GM12878 (cell line): ENCODE measurements around the gene FNDC11. TPM values are rescaled to one million over a fixed set of nuclear protein-coding genes. Genes with fewer than 3 reads are reported as not detected.
"Not testable (repeated sequence)": the region's sequence is repeated elsewhere in the genome, so short reads cannot be mapped to it uniquely, and the experiment has no call there.

Experiments used
- ATAC-seq: fragments of 200-7000 bp; cut with Tn5 transposase; 3 replicates; pipeline ENCODE4 v1.9.1; 2020; ENCODE audit warnings: mild to moderate bottlenecking, moderate library complexity
- BruUV-seq: library from RNA; stranded (reverse); fragments of 400-500 nt; replicated peaks from 2 replicates; lab custom pipeline; 2021; lab: Mats Ljungman, UMichigan
- CTCF ChIA-PET: fragments of 300-600 bp; sonication (Branson Sonifier 250); formaldehyde crosslinking; extraction: SDS; loops from one replicate; lab custom pipeline; 2021; ENCODE audit warnings: inconsistent platforms; lab: Yijun Ruan, JAX
- POLR2A ChIA-PET: fragments of 350-600 bp; formaldehyde crosslinking; extraction: SDS; loops from one replicate; lab custom pipeline; 2021; ENCODE audit warnings: inconsistent platforms; lab: Charles Lee
- RAD21 ChIA-PET: fragments of 300-600 bp; sonication (Branson Sonifier 250); formaldehyde crosslinking; loops from one replicate; lab custom pipeline; 2023; ENCODE audit warnings: antibody characterized with exemption; ENCODE audit not compliant: unreplicated experiment; lab: Charles Lee
- SMC1A ChIA-PET: fragments of 300-600 bp; sonication (Branson Sonifier 250); formaldehyde crosslinking; loops from one replicate; lab custom pipeline; 2023; ENCODE audit not compliant: unreplicated experiment, uncharacterized antibody; lab: Charles Lee
- DNase-seq: peaks from one replicate; pipeline ENCODE4 v3.0.0-alpha.2; 2011; ENCODE audit warnings: low read depth, low spot score
- FAIRE-seq: peaks from 3 replicates; lab custom pipeline; 2011; peaks lifted over from hg19 to GRCh38; lab: Jason Lieb, UNC
- H2AFZ ChIP-seq: 2 replicates; pipeline ENCODE4 v1.6.0; 2011; ENCODE audit warnings: low read depth, low read length, control low read depth; ENCODE audit not compliant: control insufficient read depth
- H3K27ac ChIP-seq: 2 replicates; pipeline ENCODE4 v1.5.1; 2011; ENCODE audit warnings: control low read depth; ENCODE audit not compliant: control insufficient read depth, insufficient read depth
- H3K27me3 ChIP-seq, 2 experiments: replicated peaks in 1 of 2; 2 replicates each; pipeline versions ENCODE4 v1.6.0 to v1.6.1; 2011; ENCODE audit warnings: low read length in 1 of 2; ENCODE audit not compliant: control insufficient read depth in 2 of 2, insufficient read depth in 2 of 2
- H3K36me3 ChIP-seq, 2 experiments: 2 replicates each; pipeline ENCODE4 v1.5.1; 2011; ENCODE audit warnings: low read length in 1 of 2; ENCODE audit not compliant: control insufficient read depth in 2 of 2, insufficient read depth in 2 of 2
- H3K4me1 ChIP-seq: 2 replicates; pipeline ENCODE4 v1.6.1; 2011; ENCODE audit warnings: mild to moderate bottlenecking, low read length, moderate library complexity, mixed read lengths; ENCODE audit not compliant: control insufficient read depth, insufficient read depth
- H3K4me2 ChIP-seq: 2 replicates; pipeline ENCODE4 v1.6.0; 2011; ENCODE audit warnings: control low read depth; ENCODE audit not compliant: control insufficient read depth, insufficient read depth
- H3K4me3 ChIP-seq: fragments of 200-600 bp; sonication (generic); 2 replicates; pipeline ENCODE4 v1.5.1; 2016
- H3K79me2 ChIP-seq: 2 replicates; pipeline ENCODE4 v1.6.0; 2011; ENCODE audit warnings: low read length; ENCODE audit not compliant: control insufficient read depth, insufficient read depth
- H3K9ac ChIP-seq: 2 replicates; pipeline ENCODE4 v1.8.0; 2011; ENCODE audit warnings: low read length, control low read depth, mixed read lengths; ENCODE audit not compliant: control insufficient read depth, insufficient read depth
- H3K9me3 ChIP-seq: replicated peaks from 3 replicates; pipeline ENCODE4 v1.5.1; 2011; ENCODE audit warnings: mild to moderate bottlenecking, low read length; ENCODE audit not compliant: control insufficient read depth, insufficient read depth
- H4K20me1 ChIP-seq: 2 replicates; pipeline ENCODE4 v1.6.0; 2011; ENCODE audit not compliant: control insufficient read depth, insufficient read depth
- BMI1 ChIP-seq: fragments of 450-650 bp; IDR thresholded peaks from 2 replicates; pipeline ENCODE4 v1.6.1; 2016; ENCODE audit warnings: mild to moderate bottlenecking, moderate library complexity, borderline replicate concordance
- WGBS: methylation state at CpG from one replicate; pipeline ENCODE4 v1.1.6; 2016; ENCODE audit warnings: low lambda C conversion rate; ENCODE audit not compliant: insufficient replicate concordance, insufficient coverage; ENCODE audit errors: missing lambda C conversion rate; 5-methylcytosine and 5-hydroxymethylcytosine counted together
- in situ Hi-C: fragments of 300-500 bp; cut with MboI; formaldehyde crosslinking; loops from 9 replicates; pipeline ENCODE4 v1.14.3; 2018; ENCODE audit warnings: mixed read lengths
- intact Hi-C: fragments of 100-400 bp; cut with micrococcal nuclease; formaldehyde crosslinking; loops from one replicate; pipeline ENCODE4 v1.14.2; 2022; ENCODE audit not compliant: unreplicated experiment
- polyA plus RNA-seq, 11 experiments: library from polyadenylated mRNA; depleted of rRNA in 4 of 11; unstranded in 6 of 11; stranded (reverse) in 5 of 11; fragments of >200 nt; fragmentation: Nextera tagmentation in 4 of 11; fragmentation: Illumina TruSeq in 1 of 11; extraction: Ambion mirVana in 4 of 11; extraction: Trizol in 1 of 11; gene quantifications; 1 replicate in 1 of 11; 2 replicates in 10 of 11; pipeline versions ENCODE4 v1.2.1 to v1.2.3, GENCODE V29; 2011 to 2016; ENCODE audit warnings: inconsistent platforms in 2 of 11, missing spikeins in 2 of 11, low read depth in 1 of 11
- total RNA-seq, 4 experiments: library from RNA; depleted of rRNA in 3 of 4; stranded (reverse); fragments of >200 nt in 3 of 4; fragmentation: Illumina TruSeq in 1 of 4; extraction: Trizol in 1 of 4; gene quantifications; 2 replicates each; pipeline versions ENCODE4 v1.2.1 to v1.2.3, GENCODE V29; 2013 to 2021

FNDC11 gene
- total and polyA plus RNA-seq, 10 of the 15 experiments (the other 5 are each of a cell fraction or from before 2014, with no cell fraction given): 0.09 to 0.72 (median 0.34) TPM; not detected in 2

- H3K9me3 ChIP-seq, CTCF ChIA-PET, H3K4me3 ChIP-seq, H3K4me1 ChIP-seq, ATAC-seq, DNase-seq, intact Hi-C loops, H3K79me2 ChIP-seq, SMC1A ChIA-PET, H3K4me2 ChIP-seq, H3K27ac ChIP-seq, H3K27me3 ChIP-seq, H2AFZ ChIP-seq, FAIRE-seq, RAD21 ChIA-PET, H3K9ac ChIP-seq, in situ Hi-C loops, H3K36me3 ChIP-seq, POLR2A ChIA-PET, BruUV-seq, H4K20me1 ChIP-seq: not testable (repeated sequence)
- WGBS: 93% methylated on average over 26 of the region's 31 CpGs
Observed at GRCh38 chr20:63559485-63560332, 5.8 kb downstream of the FNDC11 start.

- DNase-seq (no peak), FAIRE-seq (no peak), ATAC-seq (no peak)
- in situ Hi-C loops (no loop called here), intact Hi-C loops (no loop called here)
- ChIA-PET RAD21 (no interaction called here), SMC1A (no interaction called here), POLR2A (no interaction called here), CTCF (interaction anchor here (1.1 kb wide), 1 partner anchor 23 kb away, joined by 3 read pairs; no protein-coding TSS in a partner anchor)
- Histone ChIP-seq H3K27me3 (no peaks in the 10 kb centered on the region), H2AFZ (no peak overlapping the region), H3K27ac (no peak overlapping the region), H3K79me2 (no peaks in the 10 kb centered on the region), H3K4me2 (no peak overlapping the region), H3K4me3 (no peak overlapping the region), H3K36me3 (no peaks in the 10 kb centered on the region; a peak in 1 of 4 replicates), H4K20me1 (no peaks in the 10 kb centered on the region; the same call in 1 of the 2 replicates), H3K9me3 (no peaks in the 10 kb centered on the region; the same call in 2 of the 3 replicates), H3K9ac (no peak overlapping the region), H3K4me1 (no peaks in the 10 kb centered on the region)
- 77% methylated on average over 12 of the region's 16 CpGs for WGBS
- no TSS peak for BruUV-seq
- no peak for TF ChIP-seq BMI1
Observed at GRCh38 chr20:63560333-63560805, 6.4 kb downstream of the FNDC11 start.
